ENCODE measurements around the gene KIF21A. TPM values are rescaled to one million over a fixed set of nuclear protein-coding genes. Genes with fewer than 3 reads are reported as not detected.

The KIF21A gene
- polyA plus RNA-seq, 1 experiment: 0.69 TPM

DNA sequence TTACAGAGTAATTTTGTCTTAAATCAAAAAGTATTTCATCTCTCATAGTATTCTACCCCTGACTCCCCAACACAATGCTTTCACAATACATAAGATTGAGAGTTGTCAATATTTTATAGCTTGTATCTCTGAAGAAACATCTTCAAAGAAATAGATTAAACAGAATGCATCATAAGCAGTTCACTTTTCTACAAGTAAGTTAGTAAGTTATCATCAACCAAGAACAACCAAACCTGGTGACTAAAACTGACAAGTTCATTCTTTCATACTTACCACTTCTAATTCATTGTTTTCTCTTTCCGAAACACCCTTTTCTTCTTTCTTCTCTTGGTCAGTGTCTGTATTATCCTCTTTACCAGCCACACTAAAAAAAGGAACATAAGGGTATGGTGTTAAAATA lies 101.2 kb downstream of the KIF21A start:
- Histone ChIP-seq H3K27me3 (ENCODE audit: control insufficient read depth, insufficient read depth, low read length) (no peaks in the 10 kb centered on the region), H3K36me3 (ENCODE audit: control insufficient read depth, insufficient read depth, low read length) (no peaks in the 10 kb centered on the region), H3K4me3 (ENCODE audit: low read depth, low read length) (no peak overlapping the region)
- ChIA-PET POLR2A (no interaction called here), CTCF (interaction anchor here (1.1 kb wide), 1 partner anchor 45 kb away, joined by 3 read pairs; no protein-coding TSS in a partner anchor)
- TF ChIP-seq, protein P1, sequence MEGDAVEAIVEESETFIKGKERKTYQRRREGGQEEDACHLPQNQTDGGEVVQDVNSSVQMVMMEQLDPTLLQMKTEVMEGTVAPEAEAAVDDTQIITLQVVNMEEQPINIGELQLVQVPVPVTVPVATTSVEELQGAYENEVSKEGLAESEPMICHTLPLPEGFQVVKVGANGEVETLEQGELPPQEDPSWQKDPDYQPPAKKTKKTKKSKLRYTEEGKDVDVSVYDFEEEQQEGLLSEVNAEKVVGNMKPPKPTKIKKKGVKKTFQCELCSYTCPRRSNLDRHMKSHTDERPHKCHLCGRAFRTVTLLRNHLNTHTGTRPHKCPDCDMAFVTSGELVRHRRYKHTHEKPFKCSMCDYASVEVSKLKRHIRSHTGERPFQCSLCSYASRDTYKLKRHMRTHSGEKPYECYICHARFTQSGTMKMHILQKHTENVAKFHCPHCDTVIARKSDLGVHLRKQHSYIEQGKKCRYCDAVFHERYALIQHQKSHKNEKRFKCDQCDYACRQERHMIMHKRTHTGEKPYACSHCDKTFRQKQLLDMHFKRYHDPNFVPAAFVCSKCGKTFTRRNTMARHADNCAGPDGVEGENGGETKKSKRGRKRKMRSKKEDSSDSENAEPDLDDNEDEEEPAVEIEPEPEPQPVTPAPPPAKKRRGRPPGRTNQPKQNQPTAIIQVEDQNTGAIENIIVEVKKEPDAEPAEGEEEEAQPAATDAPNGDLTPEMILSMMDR (IDR thresholded peaks at IDR 0.05; ENCODE audit: insufficient read depth, low read depth, low read length): no peak
- no peak for DNase-seq (ENCODE audit: low read depth)

DNA sequence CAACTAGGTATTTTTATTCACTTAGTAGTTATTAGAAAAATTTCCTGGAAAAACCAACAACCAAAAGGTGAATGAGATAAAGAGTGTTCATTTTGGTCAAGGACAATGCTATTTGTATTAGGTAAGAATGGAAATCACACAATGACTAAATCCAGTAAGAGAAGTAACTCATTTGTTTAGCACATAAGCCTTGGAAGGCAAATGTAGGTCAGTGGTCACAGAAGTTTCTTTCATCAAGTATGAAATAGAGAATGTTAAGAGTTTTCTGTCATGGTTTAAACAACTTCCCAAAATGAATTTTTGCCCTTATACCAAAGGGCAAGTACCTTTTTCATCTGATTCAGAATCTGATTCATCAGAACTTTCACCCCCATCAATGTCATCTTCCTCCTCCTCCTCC lies 101.7 kb downstream of the KIF21A start:
- DNase-seq (ENCODE audit: low read depth): no peak
- CTCF ChIA-PET: no interaction called here
- POLR2A ChIA-PET: no interaction called here
- TF ChIP-seq, protein P1 (IDR thresholded peaks at IDR 0.05; ENCODE audit: insufficient read depth, low read depth, low read length): no peak
- Histone ChIP-seq H3K27me3 (ENCODE audit: control insufficient read depth, insufficient read depth, low read length) (no peaks in the 10 kb centered on the region), H3K4me3 (ENCODE audit: low read depth, low read length) (no peak overlapping the region), H3K36me3 (ENCODE audit: control insufficient read depth, insufficient read depth, low read length) (no peaks in the 10 kb centered on the region)

DNA sequence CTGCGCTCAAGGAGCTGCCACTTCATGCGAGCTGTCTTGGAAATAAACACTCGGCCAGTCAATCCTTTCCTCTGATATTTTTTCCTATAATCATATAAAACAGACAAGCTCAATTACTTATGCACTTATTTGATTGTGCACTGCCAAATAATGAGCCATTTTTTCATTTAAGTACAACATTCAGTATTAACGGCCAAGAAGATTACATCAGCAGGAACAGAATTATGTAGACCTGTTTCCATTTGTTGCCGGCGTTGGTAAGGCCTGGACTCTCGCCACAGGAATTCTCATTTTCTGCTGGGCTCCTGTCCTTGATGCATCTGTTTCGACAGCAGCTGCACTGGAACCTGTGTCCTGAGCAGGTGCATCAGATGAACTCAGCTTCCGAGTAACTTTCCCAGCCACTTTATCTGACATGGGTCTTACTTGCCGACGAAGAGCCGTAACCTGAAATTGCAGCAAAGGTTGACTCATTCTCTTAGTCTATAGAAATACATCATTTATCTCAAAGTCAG lies 110.2 kb downstream of the KIF21A start:
- ChIA-PET POLR2A (no interaction called here), CTCF (interaction anchor here (0.6 to 1.7 kb wide), 3 partner anchors 12 to 91 kb away, joined by 3 to 4 read pairs (median 3); no protein-coding TSS in a partner anchor)
- TF ChIP-seq, protein P1 (IDR thresholded peaks at IDR 0.05; ENCODE audit: insufficient read depth, low read depth, low read length): no peak
- H3K4me3 ChIP-seq (ENCODE audit: low read depth, low read length): no peak overlapping the region
- no peak for DNase-seq (ENCODE audit: low read depth)
- H3K36me3 ChIP-seq (ENCODE audit: control insufficient read depth, insufficient read depth, low read length): no peaks in the 10 kb centered on the region
- no peaks in the 10 kb centered on the region for H3K27me3 ChIP-seq (ENCODE audit: control insufficient read depth, insufficient read depth, low read length)

DNA sequence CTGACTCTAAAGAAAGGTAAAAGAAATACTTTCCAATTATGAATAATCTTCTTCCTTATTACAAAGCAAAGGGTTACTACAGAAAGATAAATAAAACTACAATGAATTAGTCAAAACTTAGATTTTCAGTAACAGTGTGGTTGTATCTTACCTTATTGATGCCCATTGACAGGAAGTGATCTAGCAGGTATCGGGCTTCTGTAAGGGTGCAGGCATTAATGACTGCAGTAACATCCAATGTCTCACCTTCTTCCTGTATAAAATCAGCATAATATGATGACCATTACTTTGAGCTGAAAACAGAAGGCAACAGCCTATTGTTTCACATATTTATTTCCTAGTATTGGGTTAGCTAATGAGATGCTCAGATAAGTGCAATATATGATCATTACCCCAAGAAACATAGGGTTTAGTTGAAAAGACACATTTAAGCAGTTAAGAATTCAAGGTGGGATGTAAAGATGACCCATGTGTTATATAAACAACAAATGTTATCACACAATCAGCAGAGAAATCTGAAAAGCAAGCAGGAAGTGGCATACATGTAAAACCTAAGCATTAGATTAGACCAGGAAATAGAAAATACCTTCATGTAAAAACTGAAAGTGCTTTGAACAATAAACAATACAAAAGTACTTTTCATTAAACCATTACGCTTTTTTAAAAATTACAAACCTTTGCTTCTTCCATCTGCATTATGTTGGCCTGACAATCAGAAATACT lies 111.2 kb downstream of the KIF21A start:
- TF ChIP-seq, protein P1 (IDR thresholded peaks at IDR 0.05; ENCODE audit: insufficient read depth, low read depth, low read length): no peak
- Histone ChIP-seq H3K27me3 (ENCODE audit: control insufficient read depth, insufficient read depth, low read length) (no peaks in the 10 kb centered on the region), H3K4me3 (ENCODE audit: low read depth, low read length) (no peak overlapping the region), H3K36me3 (ENCODE audit: control insufficient read depth, insufficient read depth, low read length) (no peaks in the 10 kb centered on the region)
- CTCF ChIA-PET: interaction anchor here (1.1 to 1.7 kb wide), 2 partner anchors 11 to 14 kb away, joined by 3 to 4 read pairs; no protein-coding TSS in a partner anchor
- DNase-seq (ENCODE audit: low read depth): no peak
- POLR2A ChIA-PET: no interaction called here

DNA sequence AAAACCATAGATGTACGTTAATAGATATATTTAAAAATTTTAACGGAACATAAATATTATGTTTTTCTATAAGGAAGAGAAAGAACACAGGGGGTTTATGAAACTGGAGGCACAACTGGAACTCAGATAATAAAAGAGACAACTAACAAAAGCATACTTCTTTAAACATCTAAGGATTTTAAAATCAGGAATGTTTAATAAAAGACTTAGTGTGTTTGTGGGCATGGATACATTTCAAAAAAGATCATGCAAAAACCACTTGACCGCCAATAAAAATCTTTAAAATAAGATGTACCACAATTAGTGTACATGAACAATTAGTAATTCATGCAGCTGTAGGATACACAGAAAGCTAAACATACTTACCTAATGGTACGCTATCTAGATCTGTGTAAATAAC lies 113.0 kb downstream of the KIF21A start:
- TF ChIP-seq, protein P1 (IDR thresholded peaks at IDR 0.05; ENCODE audit: insufficient read depth, low read depth, low read length): no peak
- no peak overlapping the region for H3K4me3 ChIP-seq (ENCODE audit: low read depth, low read length)
- no peak for DNase-seq (ENCODE audit: low read depth)
- ChIA-PET POLR2A (no interaction called here), CTCF (no interaction called here)
- H3K27me3 ChIP-seq (ENCODE audit: control insufficient read depth, insufficient read depth, low read length): no peaks in the 10 kb centered on the region
- no peaks in the 10 kb centered on the region for H3K36me3 ChIP-seq (ENCODE audit: control insufficient read depth, insufficient read depth, low read length)
